Panc1 (cell line): ENCODE measurements around the gene CNTN1. TPM values are rescaled to one million over a fixed set of nuclear protein-coding genes. Genes with fewer than 3 reads are reported as not detected.

Source experiments
- ATAC-seq: fragments of 200-7000 bp; cut with Tn5 transposase; 2 replicates; pipeline ENCODE4 v1.9.1; 2020; ENCODE audit warnings: mild to moderate bottlenecking, moderate library complexity
- BruUV-seq: library from RNA; stranded (reverse); fragments of 400-500 nt; replicated peaks from 2 replicates; lab custom pipeline; 2021; lab: Mats Ljungman, UMichigan
- CTCF ChIA-PET: fragments of 300-600 bp; sonication (Branson Sonifier 250); formaldehyde crosslinking; loops from one replicate; lab custom pipeline; 2022; ENCODE audit warnings: antibody characterized with exemption; lab: Charles Lee
- POLR2A ChIA-PET: fragments of 300-600 bp; sonication (Branson Sonifier 250); formaldehyde crosslinking; loops from one replicate; lab custom pipeline; 2022; ENCODE audit warnings: antibody characterized with exemption; lab: Charles Lee
- DNase-seq: peaks from one replicate; pipeline ENCODE4 v3.0.0-alpha.2; 2010; ENCODE audit warnings: low read depth, low spot score
- H3K27ac ChIP-seq: 2 replicates; pipeline ENCODE4 v1.5.1; 2011; ENCODE audit warnings: mild to moderate bottlenecking, low read length, inconsistent platforms
- H3K27me3 ChIP-seq: fragments of 200-500 bp; sonication (Bioruptor generic); 2 replicates; pipeline ENCODE4 v1.6.0; 2014; ENCODE audit warnings: low read length, inconsistent platforms; ENCODE audit not compliant: control insufficient read depth, insufficient read depth
- H3K36me3 ChIP-seq: fragments of 200-500 bp; sonication (Bioruptor generic); 2 replicates; pipeline ENCODE4 v1.5.1; 2014; ENCODE audit warnings: inconsistent platforms, mild to moderate bottlenecking, low read length, moderate library complexity; ENCODE audit not compliant: control insufficient read depth, insufficient read depth
- H3K4me1 ChIP-seq: 2 replicates; pipeline ENCODE4 v1.5.1; 2011; ENCODE audit warnings: inconsistent platforms, mild to moderate bottlenecking, low read length, moderate library complexity; ENCODE audit not compliant: control insufficient read depth, insufficient read depth
- H3K4me3 ChIP-seq, 2 experiments: 2 replicates each; pipeline ENCODE4 v1.5.1; 2011 to 2012; ENCODE audit warnings: low read depth in 2 of 2, low read length in 2 of 2, mild to moderate bottlenecking in 2 of 2, inconsistent platforms in 1 of 2, moderate library complexity in 1 of 2
- H3K9me3 ChIP-seq: fragments of 200-500 bp; sonication (Bioruptor generic); 2 replicates; pipeline ENCODE4 v1.5.1; 2014; ENCODE audit warnings: low read depth, mild to moderate bottlenecking, inconsistent platforms, low read length, moderate library complexity; ENCODE audit not compliant: control insufficient read depth, insufficient read depth
- POLR2AphosphoS5 ChIP-seq: IDR thresholded peaks from 2 replicates; pipeline ENCODE4 v1.6.1; 2012; ENCODE audit warnings: mild to moderate bottlenecking, low read depth, low read length, moderate library complexity
- SIN3A ChIP-seq: IDR thresholded peaks from 2 replicates; pipeline ENCODE4 v1.6.1; 2012; ENCODE audit warnings: low read depth, mild to moderate bottlenecking, low read length, moderate library complexity, borderline replicate concordance; ENCODE audit not compliant: insufficient read depth
- TCF7L2 ChIP-seq: IDR thresholded peaks from 2 replicates; pipeline ENCODE4 v1.6.1; 2011; ENCODE audit warnings: mild to moderate bottlenecking, low read depth, low read length, inconsistent platforms
- in situ Hi-C: cut with HindIII; loops from 2 replicates; pipeline ENCODE4 v1.10.0; 2016; ENCODE audit warnings: low sequenced_read_pairs, low pct_unique_long_range_greater_than_20kb
- intact Hi-C: fragments of 100-400 bp; cut with micrococcal nuclease; formaldehyde crosslinking; loops from one replicate; pipeline ENCODE4 v1.10.0; 2022; ENCODE audit not compliant: unreplicated experiment
- total RNA-seq: library from RNA; stranded (reverse); gene quantifications from one replicate; pipeline ENCODE4 v1.2.1, GENCODE V29; 2021; ENCODE audit not compliant: unreplicated experiment
- TF ChIP-seq, protein P1 (sequence below), 2 experiments: IDR thresholded peaks; 2 replicates each; pipeline ENCODE4 v1.6.1; 2011 to 2012; ENCODE audit warnings: low read depth in 2 of 2, control low read depth in 1 of 2, low read length in 1 of 2, mild to moderate bottlenecking in 1 of 2, moderate library complexity in 1 of 2; ENCODE audit not compliant: insufficient read depth in 1 of 2
- TF ChIP-seq, protein P2 (sequence below): fragments of 450-650 bp; IDR thresholded peaks from 2 replicates; pipeline ENCODE4 v1.5.1; 2017; ENCODE audit warnings: mild to moderate bottlenecking

Gene CNTN1
- total RNA-seq, 1 experiment from 2014 or later, result not detected

- Histone ChIP-seq H3K27ac (no peak overlapping the region), H3K9me3 (no peaks in the 10 kb centered on the region), H3K36me3 (no peaks in the 10 kb centered on the region), H3K4me3 (no peak overlapping the region), H3K27me3 (no peaks in the 10 kb centered on the region), H3K4me1 (no peaks in the 10 kb centered on the region)
- no peak for ATAC-seq
- DNase-seq, result no peak
- POLR2A ChIA-PET, result no interaction called here
- CTCF ChIA-PET, result no interaction called here
- no TSS peak for BruUV-seq
- in situ Hi-C loops (no loop called here), intact Hi-C loops (no loop called here)
- no peak for TF ChIP-seq POLR2AphosphoS5
- TF ChIP-seq, protein P1, sequence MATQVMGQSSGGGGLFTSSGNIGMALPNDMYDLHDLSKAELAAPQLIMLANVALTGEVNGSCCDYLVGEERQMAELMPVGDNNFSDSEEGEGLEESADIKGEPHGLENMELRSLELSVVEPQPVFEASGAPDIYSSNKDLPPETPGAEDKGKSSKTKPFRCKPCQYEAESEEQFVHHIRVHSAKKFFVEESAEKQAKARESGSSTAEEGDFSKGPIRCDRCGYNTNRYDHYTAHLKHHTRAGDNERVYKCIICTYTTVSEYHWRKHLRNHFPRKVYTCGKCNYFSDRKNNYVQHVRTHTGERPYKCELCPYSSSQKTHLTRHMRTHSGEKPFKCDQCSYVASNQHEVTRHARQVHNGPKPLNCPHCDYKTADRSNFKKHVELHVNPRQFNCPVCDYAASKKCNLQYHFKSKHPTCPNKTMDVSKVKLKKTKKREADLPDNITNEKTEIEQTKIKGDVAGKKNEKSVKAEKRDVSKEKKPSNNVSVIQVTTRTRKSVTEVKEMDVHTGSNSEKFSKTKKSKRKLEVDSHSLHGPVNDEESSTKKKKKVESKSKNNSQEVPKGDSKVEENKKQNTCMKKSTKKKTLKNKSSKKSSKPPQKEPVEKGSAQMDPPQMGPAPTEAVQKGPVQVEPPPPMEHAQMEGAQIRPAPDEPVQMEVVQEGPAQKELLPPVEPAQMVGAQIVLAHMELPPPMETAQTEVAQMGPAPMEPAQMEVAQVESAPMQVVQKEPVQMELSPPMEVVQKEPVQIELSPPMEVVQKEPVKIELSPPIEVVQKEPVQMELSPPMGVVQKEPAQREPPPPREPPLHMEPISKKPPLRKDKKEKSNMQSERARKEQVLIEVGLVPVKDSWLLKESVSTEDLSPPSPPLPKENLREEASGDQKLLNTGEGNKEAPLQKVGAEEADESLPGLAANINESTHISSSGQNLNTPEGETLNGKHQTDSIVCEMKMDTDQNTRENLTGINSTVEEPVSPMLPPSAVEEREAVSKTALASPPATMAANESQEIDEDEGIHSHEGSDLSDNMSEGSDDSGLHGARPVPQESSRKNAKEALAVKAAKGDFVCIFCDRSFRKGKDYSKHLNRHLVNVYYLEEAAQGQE (IDR thresholded peaks at IDR 0.05; ENCODE audit: insufficient read depth in 1 of 2, low read depth in 2 of 2, low read length in 1 of 2), result no peak
- no peak for TF ChIP-seq TCF7L2
- TF ChIP-seq, protein P2, sequence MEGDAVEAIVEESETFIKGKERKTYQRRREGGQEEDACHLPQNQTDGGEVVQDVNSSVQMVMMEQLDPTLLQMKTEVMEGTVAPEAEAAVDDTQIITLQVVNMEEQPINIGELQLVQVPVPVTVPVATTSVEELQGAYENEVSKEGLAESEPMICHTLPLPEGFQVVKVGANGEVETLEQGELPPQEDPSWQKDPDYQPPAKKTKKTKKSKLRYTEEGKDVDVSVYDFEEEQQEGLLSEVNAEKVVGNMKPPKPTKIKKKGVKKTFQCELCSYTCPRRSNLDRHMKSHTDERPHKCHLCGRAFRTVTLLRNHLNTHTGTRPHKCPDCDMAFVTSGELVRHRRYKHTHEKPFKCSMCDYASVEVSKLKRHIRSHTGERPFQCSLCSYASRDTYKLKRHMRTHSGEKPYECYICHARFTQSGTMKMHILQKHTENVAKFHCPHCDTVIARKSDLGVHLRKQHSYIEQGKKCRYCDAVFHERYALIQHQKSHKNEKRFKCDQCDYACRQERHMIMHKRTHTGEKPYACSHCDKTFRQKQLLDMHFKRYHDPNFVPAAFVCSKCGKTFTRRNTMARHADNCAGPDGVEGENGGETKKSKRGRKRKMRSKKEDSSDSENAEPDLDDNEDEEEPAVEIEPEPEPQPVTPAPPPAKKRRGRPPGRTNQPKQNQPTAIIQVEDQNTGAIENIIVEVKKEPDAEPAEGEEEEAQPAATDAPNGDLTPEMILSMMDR, result no peak
- TF ChIP-seq SIN3A, result no peak
Measured at GRCh38 chr12:41096797-41097196, 404.6 kb downstream of the CNTN1 start.

GRCh38 chr12:41100572-41100971 is 408.3 kb downstream of the CNTN1 start:
- no peak for DNase-seq
- no peaks in the 10 kb centered on the region for H3K4me1 ChIP-seq
- H3K4me3 ChIP-seq, result no peak overlapping the region
- H3K27me3 ChIP-seq, result no peaks in the 10 kb centered on the region
- POLR2A ChIA-PET, result no interaction called here
- in situ Hi-C loops (no loop called here), intact Hi-C loops (no loop called here)
- CTCF ChIA-PET, result no interaction called here
- no peak overlapping the region for H3K27ac ChIP-seq
- ATAC-seq, result no peak
- H3K9me3 ChIP-seq, result no peaks in the 10 kb centered on the region
- no peaks in the 10 kb centered on the region for H3K36me3 ChIP-seq
- TF ChIP-seq TCF7L2 (no peak), POLR2AphosphoS5 (no peak), SIN3A (no peak)
- TF ChIP-seq, protein P2, result no peak
- TF ChIP-seq, protein P1 (IDR thresholded peaks at IDR 0.05; ENCODE audit: insufficient read depth in 1 of 2, low read depth in 2 of 2, low read length in 1 of 2), result no peak
- no TSS peak for BruUV-seq
